Peyer's patch (tissue), 4 donors: ENCODE data around the gene SLC43A3. TPM values are rescaled to one million over a fixed set of nuclear protein-coding genes. Genes with fewer than 3 reads are reported as not detected.
"Not testable (repeated sequence)": the region's sequence is repeated elsewhere in the genome, so short reads cannot be mapped to it uniquely, and the experiment has no call there.

Source experiments
- DNase-seq, 3 donors: peaks; one replicate each; pipeline ENCODE4 v3.0.0-alpha.2; 2017 to 2019
- H3K27ac ChIP-seq, 4 donors: fragments of 200-600 bp; sonication (generic); one replicate each; pipeline ENCODE4 v1.5.1; 2016 to 2019
- H3K27me3 ChIP-seq, 2 donors: fragments of 200-600 bp; sonication (generic); one replicate each; pipeline ENCODE4 v1.5.1; 2019
- H3K36me3 ChIP-seq, 3 donors: fragments of 200-600 bp; sonication (generic); one replicate each; pipeline ENCODE4 v1.5.1; 2016 to 2019
- H3K4me1 ChIP-seq, 4 donors: fragments of 200-600 bp; sonication (generic); one replicate each; pipeline ENCODE4 v1.5.1; 2016 to 2019
- H3K4me3 ChIP-seq, 4 donors: fragments of 200-600 bp; sonication (generic); 1 replicate in 3 of 4; 2 replicates in 1 of 4; pipeline ENCODE4 v1.5.1; 2016 to 2019; ENCODE audit warnings: mild to moderate bottlenecking in 1 of 4
- H3K9me3 ChIP-seq, 4 donors: fragments of 200-600 bp; sonication (generic); one replicate each; pipeline ENCODE4 v1.5.1; 2016 to 2019; ENCODE audit warnings: mild to moderate bottlenecking in 1 of 4
- POLR2A ChIP-seq, 2 donors: fragments of 450-650 bp; IDR thresholded peaks; one replicate each; pipeline ENCODE4 v1.5.1; 2017; ENCODE audit warnings: antibody characterized with exemption in 2 of 2, mild to moderate bottlenecking in 2 of 2, moderate library complexity in 2 of 2
- total RNA-seq, 4 donors: library from RNA; depleted of rRNA; stranded (reverse); fragments of >200 nt; gene quantifications; one replicate each; pipeline ENCODE4 v1.1.0, GENCODE V29; 2016
- TF ChIP-seq, protein P1 (sequence below), 6 experiments: fragments of 450-650 bp in 4 of 6; fragments of 200-600 bp in 2 of 6; sonication (generic) in 1 of 6; IDR thresholded peaks; one replicate each; pipeline ENCODE4 v1.5.1; 2017 to 2019; ENCODE audit warnings: antibody characterized with exemption in 6 of 6, mild to moderate bottlenecking in 3 of 6, moderate library complexity in 1 of 6

Gene SLC43A3
- total RNA-seq, 4 donors from 2014 or later: 5.1 to 38.8 (median 17.6) TPM

DNA sequence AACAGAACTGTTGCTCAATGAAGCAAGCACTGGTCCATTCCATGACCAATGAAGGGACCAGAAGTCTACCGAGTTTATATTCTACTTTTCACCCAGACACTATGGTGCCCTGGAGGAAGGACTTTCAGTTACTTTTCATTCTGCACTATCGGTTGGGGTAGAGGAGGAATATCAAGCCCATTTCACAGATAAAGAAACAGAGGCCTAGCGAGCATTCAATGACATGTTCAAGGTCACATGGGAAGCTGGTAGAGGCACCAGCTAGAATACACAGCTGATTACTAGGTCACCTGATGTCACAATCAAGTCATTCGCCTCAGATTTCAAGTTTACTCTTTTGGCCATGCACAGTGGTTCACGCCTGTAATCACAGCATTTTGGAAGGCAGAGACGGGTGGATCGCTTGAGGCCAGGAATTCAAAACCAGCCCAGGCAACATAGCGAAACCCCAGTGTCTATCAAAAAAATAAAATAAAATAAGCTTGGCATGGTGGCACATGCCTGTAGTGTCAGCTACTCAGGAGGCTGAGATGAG lies 18.9 kb downstream of the SLC43A3 start:
- Histone ChIP-seq H3K4me3 (no peak overlapping the region), H3K4me1 (no peaks in the 10 kb centered on the region), H3K36me3 (peaks cover 0 to 21% (median 0%) of the 10 kb centered on the region in 3 donors), H3K9me3 (no peaks in the 10 kb centered on the region), H3K27ac (no peak overlapping the region), H3K27me3 (no peaks in the 10 kb centered on the region)
- DNase-seq: no peak
- TF ChIP-seq, protein P1, sequence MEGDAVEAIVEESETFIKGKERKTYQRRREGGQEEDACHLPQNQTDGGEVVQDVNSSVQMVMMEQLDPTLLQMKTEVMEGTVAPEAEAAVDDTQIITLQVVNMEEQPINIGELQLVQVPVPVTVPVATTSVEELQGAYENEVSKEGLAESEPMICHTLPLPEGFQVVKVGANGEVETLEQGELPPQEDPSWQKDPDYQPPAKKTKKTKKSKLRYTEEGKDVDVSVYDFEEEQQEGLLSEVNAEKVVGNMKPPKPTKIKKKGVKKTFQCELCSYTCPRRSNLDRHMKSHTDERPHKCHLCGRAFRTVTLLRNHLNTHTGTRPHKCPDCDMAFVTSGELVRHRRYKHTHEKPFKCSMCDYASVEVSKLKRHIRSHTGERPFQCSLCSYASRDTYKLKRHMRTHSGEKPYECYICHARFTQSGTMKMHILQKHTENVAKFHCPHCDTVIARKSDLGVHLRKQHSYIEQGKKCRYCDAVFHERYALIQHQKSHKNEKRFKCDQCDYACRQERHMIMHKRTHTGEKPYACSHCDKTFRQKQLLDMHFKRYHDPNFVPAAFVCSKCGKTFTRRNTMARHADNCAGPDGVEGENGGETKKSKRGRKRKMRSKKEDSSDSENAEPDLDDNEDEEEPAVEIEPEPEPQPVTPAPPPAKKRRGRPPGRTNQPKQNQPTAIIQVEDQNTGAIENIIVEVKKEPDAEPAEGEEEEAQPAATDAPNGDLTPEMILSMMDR (IDR thresholded peaks at IDR 0.05): no peak
- no peak for TF ChIP-seq POLR2A (IDR thresholded peaks at IDR 0.05)

DNA sequence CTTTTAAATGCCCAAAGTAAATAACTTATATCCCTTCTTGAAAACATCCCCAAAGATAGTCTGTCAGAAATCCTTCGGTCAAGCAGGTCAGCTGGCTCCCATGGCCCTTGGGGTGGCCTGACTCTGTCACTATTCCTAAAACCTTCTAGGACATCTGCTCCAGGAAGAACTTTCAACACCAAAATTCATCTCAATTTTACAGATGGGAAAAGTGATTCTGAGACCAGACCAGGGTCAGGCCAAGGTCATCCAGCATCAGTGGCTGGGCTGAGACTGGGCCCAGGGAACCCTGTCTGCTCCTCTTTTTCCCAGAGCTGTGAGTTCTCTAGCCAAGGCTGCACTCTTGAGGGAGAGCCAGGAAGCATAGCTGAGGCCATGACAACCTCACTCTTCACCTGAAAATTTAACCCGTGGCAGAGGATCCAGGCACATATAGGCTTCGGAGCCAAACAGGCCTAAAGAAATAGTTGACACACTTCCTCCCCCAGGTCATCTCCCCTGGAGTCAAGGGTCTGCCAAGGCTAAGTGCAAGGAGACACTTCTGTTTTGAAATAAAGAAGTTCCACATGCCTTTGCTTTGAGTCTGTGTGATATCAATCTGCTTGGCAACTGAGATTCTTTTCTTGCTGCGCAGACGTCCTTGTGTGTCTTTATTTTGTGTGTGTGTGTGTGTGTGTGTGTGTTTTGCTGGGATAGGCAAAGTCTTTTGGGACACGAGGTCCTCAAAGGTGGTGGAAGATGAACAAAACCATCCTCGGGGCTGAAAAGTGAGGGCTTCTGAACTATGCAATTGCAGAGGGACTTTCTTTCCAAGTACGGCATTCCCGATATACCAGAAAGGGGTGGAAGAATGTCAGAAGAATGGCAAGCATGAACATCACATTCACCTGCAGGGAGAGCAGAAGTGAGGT lies 19.7 kb downstream of the SLC43A3 start:
- Histone ChIP-seq H3K4me3 (no peak overlapping the region), H3K4me1 (no peaks in the 10 kb centered on the region), H3K9me3 (no peaks in the 10 kb centered on the region), H3K36me3 (peaks cover 0 to 21% (median 0%) of the 10 kb centered on the region in 3 donors), H3K27ac (peak overlapping the region in 1 of 4 donors; percentile 19), H3K27me3 (no peaks in the 10 kb centered on the region)
- no peak for TF ChIP-seq POLR2A (IDR thresholded peaks at IDR 0.05)
- TF ChIP-seq, protein P1 (IDR thresholded peaks at IDR 0.05): no peak
- DNase-seq: no peak

DNA sequence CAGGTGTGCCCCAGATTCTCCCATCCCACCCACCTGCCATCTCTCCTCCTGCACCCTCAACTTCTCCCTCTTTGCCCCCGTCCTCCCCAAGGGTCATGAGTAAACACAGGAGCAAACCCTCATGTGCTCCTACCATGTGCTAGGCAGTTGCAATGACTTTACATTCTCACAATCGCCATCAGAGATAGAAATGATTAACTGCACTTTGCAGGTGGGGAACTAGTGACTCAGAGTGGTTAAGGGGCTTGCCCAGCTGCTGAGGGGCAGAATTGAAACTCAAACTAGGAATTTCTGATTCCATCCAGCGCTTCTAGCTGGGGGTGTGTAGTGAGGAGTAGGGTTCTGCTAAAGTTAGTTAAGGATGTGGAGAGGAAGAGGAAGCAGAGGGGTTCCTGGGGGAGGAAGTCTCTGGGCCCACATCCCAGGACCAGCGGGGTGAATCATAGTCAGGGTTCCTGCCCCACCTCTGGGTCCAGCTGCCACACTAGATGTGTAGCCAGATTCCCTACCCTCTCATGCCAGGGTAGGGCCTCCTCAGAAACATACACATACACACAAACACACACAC lies 20.5 kb downstream of the SLC43A3 start:
- Histone ChIP-seq H3K27me3 (no peaks in the 10 kb centered on the region), H3K36me3 (peaks cover 0 to 21% (median 0%) of the 10 kb centered on the region in 3 donors), H3K9me3 (no peaks in the 10 kb centered on the region), H3K27ac (no peak overlapping the region), H3K4me1 (no peaks in the 10 kb centered on the region), H3K4me3 (no peak overlapping the region)
- TF ChIP-seq POLR2A (IDR thresholded peaks at IDR 0.05): no peak
- TF ChIP-seq, protein P1 (IDR thresholded peaks at IDR 0.05): no peak
- DNase-seq: no peak

DNA sequence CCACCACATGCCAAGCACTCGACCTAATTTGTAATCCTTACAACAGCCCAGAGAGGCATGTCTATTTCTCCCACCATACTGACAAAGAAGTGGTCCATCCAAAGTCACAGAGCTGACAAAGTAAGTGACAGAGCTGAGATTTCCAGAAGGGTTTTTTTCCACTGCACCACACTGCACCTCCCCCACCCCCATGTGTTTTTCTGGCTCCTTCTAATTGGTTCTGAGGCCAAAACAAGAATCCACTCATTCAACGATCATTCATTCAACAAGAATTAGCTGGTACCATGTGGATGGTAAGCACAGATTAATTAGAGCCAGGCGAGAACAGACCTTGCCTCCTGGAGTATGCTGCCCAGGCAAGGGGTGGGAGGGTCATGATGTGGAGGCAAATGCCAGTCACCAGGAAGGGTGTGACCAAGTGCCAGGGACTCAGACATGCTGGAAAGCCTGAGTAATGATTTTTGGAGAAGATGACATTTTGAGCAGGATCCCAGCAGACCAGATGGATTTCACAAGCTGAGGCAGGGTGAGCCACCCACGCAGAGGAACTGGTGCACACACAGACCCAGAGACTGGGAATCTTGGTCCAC lies 21.6 kb downstream of the SLC43A3 start:
- TF ChIP-seq, protein P1 (IDR thresholded peaks at IDR 0.05): no peak
- no peak for TF ChIP-seq POLR2A (IDR thresholded peaks at IDR 0.05)
- DNase-seq: no peak
- H3K27me3 ChIP-seq: no peaks in the 10 kb centered on the region
- no peak overlapping the region for H3K4me3 ChIP-seq
- no peaks in the 10 kb centered on the region for H3K4me1 ChIP-seq
- no peak overlapping the region for H3K27ac ChIP-seq
- H3K36me3 ChIP-seq: peaks cover 0 to 15% (median 0%) of the 10 kb centered on the region in 3 donors
- no peaks in the 10 kb centered on the region for H3K9me3 ChIP-seq

DNA sequence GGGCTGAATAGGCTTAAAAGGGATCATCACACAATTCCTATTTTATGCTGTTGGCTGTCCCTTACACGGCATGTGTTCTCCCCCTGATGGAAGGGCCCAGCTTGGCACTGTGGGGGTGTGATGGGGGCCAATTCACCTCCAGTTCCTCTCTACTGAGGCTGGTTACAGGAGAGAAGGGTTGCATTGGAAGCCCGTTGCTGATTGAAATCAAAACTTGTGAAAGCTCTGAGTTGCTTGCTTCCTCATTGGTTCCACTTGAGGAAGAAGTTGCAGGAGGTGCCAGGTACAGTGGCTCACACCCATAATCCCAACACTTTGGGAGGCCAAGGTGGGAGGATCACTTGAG lies 23.1 kb downstream of the SLC43A3 start:
- Histone ChIP-seq H3K27ac (no peak overlapping the region), H3K27me3 (no peaks in the 10 kb centered on the region), H3K9me3 (no peaks in the 10 kb centered on the region), H3K4me3 (no peak overlapping the region), H3K36me3 (peaks cover 0 to 12% (median 0%) of the 10 kb centered on the region in 3 donors), H3K4me1 (no peaks in the 10 kb centered on the region)
- no peak for TF ChIP-seq POLR2A (IDR thresholded peaks at IDR 0.05)
- TF ChIP-seq, protein P1 (IDR thresholded peaks at IDR 0.05): no peak
- DNase-seq: no peak

DNA sequence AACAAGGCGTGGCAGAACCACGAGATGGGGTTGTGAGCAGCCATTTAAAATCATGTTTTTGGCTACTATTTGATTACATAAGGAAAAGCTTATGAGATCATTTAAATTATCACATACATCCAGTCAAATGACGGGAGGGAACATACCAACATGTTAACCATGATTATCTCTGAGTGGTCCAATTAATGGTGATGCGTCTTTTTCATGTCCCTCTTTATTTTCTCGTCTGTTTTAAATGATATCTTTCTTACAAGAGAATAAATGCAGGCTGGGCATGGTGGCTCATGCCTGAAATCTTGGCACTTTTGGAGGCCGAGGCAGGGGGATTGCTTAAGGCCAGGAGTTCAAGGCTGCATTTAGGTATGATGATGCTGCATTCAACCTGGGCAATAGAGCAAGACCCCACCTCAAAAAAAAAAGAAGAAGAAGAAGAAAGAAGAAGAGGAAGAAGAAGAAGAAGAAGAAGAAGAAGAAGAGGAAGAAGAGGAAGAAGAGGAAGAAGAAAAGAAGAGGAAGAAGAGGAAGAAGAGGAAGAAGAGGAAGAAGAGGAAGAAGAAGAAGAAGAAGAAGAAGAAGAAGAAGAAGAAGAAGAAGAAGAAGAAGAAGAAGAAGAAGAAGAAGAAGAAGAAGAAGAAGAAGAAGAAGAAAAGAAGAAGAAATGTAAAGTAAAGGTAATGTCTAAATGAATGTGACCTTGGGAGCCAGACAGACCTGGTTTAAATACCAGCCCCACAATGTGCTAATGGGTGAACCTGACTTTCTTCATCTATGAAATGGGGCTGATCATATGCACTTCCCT lies 23.7 kb downstream of the SLC43A3 start:
- H3K4me1 ChIP-seq, H3K27me3 ChIP-seq, H3K4me3 ChIP-seq, H3K9me3 ChIP-seq, DNase-seq, H3K27ac ChIP-seq, H3K36me3 ChIP-seq: not testable (repeated sequence)
